Measurements from ENCODE around the gene LPIN1.
"Not testable (repeated sequence)": the region's sequence is repeated elsewhere in the genome, so short reads cannot be mapped to it uniquely, and the experiment has no call there.

LPIN1 gene

GRCh38 chr2:11744631-11745394 is 1.6 kb upstream of the LPIN1 start:
- peak in 4 of 58 donors; percentile 25 to 38 (median 26) for DNase-seq

GRCh38 chr2:11745613-11746375 is 638 bp upstream of the LPIN1 start:
- DNase-seq = no peak

- peak in 8 of 58 donors; percentile 33 to 76 (median 49) for DNase-seq
Measured at GRCh38 chr2:11746807-11747459, 501 bp downstream of the LPIN1 start.

GRCh38 chr2:11748018-11748860 is 1.8 kb downstream of the LPIN1 start:
- DNase-seq = no peak

DNA sequence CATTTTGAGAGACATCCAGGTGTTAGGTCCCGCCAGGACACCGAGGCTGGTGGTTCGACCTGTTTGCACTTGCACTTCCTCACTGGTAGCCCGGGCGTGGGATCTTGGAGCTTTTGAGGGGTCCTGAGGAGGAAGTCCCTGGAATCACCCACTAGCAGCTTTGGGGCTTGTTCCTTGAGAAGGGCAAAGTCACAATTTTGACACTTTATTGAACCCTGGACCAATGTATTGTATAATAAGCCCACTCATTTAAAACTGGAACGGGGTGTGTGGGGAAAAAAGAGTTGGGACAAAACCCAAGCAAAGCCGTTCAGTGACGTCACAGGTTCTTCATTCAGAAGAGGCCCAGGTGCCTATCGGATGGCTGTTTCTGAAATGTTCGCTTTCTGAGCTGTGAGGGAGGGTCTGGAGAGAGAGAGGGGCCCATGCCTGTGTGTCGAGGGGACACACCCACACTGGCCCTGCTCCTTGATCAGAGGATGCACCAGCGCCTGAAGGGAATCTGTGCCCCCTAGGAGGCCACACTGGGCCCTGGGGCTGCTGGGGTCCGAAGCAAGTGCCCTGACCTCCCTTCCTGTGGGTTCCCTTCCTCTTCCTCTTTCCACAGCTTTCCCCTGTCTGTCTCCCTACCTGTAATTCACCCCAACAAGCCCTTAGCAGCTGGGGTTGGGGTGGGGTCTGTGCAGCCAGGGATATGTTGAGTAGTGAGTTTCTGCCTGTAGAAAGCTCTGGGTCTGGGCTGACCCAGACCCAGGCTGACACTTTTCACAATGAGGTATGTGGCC is 2.6 kb downstream of the LPIN1 start:
- DNase-seq = no peak

DNA sequence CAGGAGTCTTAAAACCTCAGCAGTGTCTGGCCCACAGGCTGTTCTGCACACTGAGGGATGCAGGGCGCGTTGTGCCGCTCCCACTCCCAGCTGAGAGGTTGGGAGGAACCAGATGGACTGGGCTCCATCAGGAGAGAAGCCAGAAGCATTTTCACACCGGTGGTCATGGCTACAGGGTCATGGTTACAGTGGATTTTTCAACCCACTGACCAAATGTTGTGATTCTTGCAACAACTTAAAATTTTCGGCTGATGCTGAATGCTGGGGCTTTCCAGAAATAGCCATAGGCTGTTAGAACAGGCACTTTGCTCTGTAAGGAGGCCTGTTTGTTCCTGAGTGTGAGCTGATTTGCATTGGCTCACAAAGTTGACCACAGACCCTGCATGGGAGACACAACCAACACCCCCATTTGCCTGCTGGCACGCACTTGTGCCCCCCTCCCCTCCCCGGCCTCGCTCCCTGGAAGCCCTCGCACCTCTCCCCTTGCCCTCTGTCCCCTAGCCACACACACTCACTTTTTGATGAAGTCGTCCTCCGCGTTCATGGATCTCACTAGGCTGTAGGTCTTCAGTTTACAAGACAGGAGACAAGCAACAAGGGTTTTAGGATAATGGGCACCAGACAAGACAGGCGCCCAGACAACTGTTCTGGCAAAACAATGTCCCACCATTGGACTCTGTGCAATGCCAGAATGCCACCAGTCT is 3.4 kb downstream of the LPIN1 start:
- peak in 1 of 58 donors; percentile 21 for DNase-seq

DNA sequence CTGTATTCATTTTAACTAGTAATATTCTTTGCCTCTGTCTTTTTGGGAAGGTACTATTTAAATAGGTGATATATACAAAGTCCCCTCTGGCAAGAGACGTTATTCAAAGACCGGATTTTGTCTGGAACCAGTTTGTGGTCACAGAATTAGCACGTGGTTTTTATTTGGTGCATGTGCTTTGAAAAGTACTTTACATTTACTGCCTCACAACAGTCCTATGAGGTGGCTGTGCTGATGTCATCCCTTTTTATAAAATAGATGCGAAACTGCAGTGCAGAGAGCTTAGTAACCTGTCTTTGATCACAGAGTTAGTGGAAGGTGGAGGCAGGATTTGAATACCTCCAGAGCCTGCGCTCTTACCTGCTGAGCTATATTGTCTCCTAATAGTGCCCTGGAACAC is 4.0 kb downstream of the LPIN1 start:
- DNase-seq = peak in 1 of 58 donors; percentile 7

DNA sequence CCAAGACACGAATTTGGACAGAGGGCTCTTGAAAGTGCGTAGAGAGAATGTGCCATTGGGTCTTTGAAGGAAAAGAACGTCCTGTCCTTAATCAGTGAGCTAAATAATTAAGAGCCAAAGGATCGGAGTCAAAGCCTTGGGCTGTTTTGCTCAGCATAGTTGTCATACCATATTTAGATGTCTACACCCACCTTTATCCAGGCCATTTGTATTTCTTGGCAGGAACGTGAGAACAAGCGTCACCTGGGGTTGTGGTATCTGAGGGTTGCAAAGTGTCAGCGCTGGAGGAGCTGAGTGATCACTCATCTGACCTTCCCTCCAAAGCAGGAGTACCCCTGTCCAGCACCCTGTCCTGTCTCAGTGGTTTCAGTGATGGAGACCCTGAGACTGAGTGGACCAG is 4.5 kb downstream of the LPIN1 start:
- DNase-seq = no peak

- no peak for DNase-seq
Measured at GRCh38 chr2:11752906-11753305, 6.5 kb downstream of the LPIN1 start.

DNA sequence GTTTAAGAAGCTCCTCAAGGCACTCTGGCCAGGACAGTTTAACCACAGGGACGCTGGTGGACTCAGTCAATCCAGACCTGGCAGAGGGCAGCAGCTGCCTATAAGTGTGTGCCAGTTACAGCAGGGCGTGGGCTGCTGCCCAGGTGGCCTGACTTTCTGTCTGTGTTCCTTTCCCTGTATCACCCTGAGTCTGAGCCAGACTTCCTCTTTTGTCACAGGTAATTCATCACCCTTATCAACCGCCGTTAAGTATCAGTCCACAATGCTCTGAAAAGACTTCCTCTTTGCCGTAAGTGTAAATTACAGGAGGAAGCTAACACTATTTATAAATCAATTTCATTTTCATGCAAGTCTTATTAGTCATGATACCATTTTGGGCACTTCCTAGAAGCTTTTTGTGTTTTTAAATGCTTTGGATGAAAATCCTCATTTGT is 7.0 kb downstream of the LPIN1 start:
- peak in 1 of 58 donors; percentile 8 for DNase-seq

DNA sequence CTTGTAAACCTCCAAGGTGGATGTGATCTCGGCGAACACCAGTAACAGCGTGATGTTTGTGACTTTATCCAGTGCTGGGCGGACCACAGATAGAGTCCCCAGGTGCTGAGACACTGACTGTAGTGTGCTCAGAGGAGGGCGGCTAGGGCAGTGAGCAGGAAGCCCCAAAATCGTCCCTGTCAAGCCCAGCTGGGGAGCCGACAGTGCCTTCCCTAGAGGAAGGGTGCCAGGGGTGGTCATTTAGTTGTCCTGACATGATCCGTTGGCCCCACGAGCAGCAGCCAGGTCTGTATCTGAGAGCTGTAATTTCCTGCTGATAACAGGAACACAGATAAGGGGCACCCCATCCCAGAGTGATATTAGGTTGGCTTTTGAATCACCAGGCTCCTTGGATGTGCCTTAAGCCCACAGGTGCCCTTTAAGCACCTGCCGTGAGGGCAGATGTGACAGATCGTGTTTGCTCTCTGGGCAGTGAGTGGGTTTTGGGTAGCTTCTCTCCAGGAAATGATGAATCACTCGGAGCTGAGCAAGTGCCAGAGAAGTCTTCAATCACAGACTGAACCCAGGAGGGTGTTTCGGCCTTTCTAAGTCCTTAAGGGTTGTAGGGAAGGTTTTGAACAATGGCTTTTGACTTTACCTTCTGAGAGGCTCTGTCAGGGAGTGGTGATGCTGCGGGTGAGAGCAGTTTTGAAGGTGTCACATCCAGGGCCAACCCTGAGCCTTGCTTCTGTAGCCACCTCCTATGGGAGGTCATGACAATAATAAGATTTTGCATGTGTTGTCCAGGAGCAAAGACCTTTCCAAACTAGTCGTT is 7.7 kb downstream of the LPIN1 start:
- peak in 1 of 58 donors; percentile 22 for DNase-seq

GRCh38 chr2:11754700-11755015 is 8.2 kb downstream of the LPIN1 start:
- no peak for DNase-seq

DNA sequence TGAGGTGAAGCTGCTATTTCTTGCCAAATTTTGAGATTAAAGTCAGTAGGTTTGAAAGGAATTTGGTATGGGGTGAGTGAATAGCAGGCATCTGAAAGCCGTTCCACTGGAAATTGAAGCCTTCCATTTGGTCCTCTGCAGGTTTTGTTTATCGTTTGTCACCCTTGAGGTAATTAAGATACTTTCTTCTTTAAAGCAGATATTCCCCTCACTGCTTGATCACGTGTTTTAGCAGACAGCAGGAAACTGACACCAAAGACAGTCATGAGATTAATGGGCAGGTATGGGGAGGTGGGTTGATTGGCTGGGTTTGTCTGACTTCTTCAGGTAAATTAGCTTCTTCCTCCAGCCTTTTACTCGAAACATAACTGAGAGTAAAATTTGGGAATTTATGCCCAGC is 10.7 kb downstream of the LPIN1 start:
- DNase-seq = no peak

GRCh38 chr2:11758187-11758586 is 11.8 kb downstream of the LPIN1 start:
- DNase-seq = no peak

DNA sequence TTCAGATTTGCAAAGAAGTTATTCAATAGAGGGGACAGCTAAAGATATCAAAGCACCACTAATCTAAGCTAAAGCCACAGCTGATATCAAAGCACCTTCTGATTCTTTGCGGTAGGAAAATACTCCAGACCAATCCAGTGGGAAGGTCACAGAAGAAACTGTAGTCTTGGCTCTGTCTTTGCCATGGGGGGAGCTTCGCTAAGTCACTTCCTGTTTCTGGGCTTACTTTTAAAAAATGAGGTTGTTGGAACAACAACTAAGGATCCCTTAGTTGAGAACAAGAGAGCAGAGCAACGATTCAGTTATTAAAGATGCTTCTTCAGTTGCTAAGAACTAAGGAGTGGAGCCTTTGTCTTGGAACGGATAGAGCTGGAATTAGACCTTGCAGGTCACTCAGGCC is 12.2 kb downstream of the LPIN1 start:
- no peak for DNase-seq

- DNase-seq = not testable (repeated sequence)
Measured at GRCh38 chr2:11759182-11759975, 12.9 kb downstream of the LPIN1 start.

- DNase-seq = no peak
Measured at GRCh38 chr2:11761259-11761658, 14.8 kb downstream of the LPIN1 start.

DNA sequence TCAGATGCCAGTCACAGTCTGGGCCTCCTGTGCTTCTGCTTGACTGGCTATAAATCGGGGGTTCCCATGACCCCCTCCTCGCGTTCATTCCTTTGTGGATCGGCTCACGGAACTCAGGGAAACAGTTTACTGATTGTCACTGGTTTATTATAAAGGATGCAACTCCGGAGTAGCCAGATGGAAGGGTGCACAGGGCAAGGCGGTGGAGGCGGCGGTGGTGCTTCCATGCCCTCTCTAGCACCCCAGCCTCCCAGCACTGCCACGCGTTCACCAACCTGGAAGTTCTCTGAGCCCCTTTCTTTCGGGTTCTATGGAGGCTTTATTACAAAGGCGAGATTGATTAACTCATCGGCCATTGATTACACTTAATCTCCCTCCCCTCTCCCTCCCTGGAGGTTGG is 15.6 kb downstream of the LPIN1 start:
- DNase-seq = no peak

Data from anterior cingulate cortex (tissue), 58 donors.